ENCODE measurements around the gene ROS1. TPM values are rescaled to one million over a fixed set of nuclear protein-coding genes. Genes with fewer than 3 reads are reported as not detected.

ROS1 gene
- 0.23 TPM for total RNA-seq

GRCh38 chr6:117425431-117426153 lies at the start of gene ROS1:
ROS1 (minus strand) TSS chr6:117425942; CDS start chr6:117425656, 286 bp downstream.

GRCh38 chr6:117265410-117266256 lies 160.1 kb downstream of the ROS1 start, which contains the start of gene VGLL2:
VGLL2 (plus strand) TSS chr6:117265558; CDS start chr6:117265764, 206 bp downstream.

Small RNA genes within 50 kb of the gene (small RNA-seq; reads per million reads assigned to genes)
- not detected for gene RN7SKP18 (ENCODE audit: low replicate concordance)
- gene RNU6-253P (ENCODE audit: low replicate concordance) = not detected

Other genes starting within 250 kb of the ROS1 start
- gene VGLL2, start 160.4 kb downstream of the ROS1 start, total RNA-seq = 3.4 TPM
- 15.2 TPM for gene DCBLD1, start 56.7 kb upstream of the ROS1 start, total RNA-seq
- gene GOPC, start 176.6 kb upstream of the ROS1 start, total RNA-seq = 41.0 TPM
- gene NUS1, start 249.5 kb upstream of the ROS1 start, total RNA-seq = 19.8 TPM

Data from metanephros (tissue), 2 donors.